GM19463 (cell line): ENCODE data around the gene TOR1AIP1.
A peak's percentile ranks its signal among the peaks of the same experiment; 100 is the strongest.

Source experiments
- ATAC-seq: cut with Tn5 transposase; IDR thresholded peaks from one replicate; pipeline ENCODE4 v1.9.1; 2021; ENCODE audit warnings: mild to moderate bottlenecking, moderate library complexity; ENCODE audit not compliant: unreplicated experiment

TOR1AIP1 gene

GRCh38 chr1:179881642-179882252 lies 338 bp upstream of the TOR1AIP1 start:
- ATAC-seq, result no peak

- no peak for ATAC-seq
These were observed 1.1 kb downstream of the TOR1AIP1 start for GRCh38 chr1:179883040-179883744.

GRCh38 chr1:179883745-179884138 lies 1.7 kb downstream of the TOR1AIP1 start:
- ATAC-seq, result no peak

GRCh38 chr1:179888071-179888470 lies 6.0 kb downstream of the TOR1AIP1 start:
- no peak for ATAC-seq

DNA sequence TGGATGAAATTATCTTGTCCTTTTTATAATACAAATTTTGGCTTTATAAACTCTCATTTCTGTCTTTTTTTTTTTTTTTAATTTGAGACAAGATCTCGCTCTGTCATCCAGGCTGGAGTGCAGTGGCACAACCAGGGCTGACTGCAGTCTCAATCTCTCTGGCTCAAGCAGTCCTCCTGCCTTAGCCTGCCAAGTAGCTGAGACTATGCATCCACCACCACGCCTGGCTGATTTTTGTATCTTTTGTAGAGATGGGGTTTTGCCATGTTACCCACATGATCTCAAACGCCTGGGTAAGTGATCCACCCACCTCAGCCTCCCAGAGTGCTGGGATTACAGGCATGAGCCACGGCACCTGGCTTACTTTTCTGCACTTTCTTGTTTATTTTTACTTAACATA lies 7.5 kb downstream of the TOR1AIP1 start:
- no peak for ATAC-seq

DNA sequence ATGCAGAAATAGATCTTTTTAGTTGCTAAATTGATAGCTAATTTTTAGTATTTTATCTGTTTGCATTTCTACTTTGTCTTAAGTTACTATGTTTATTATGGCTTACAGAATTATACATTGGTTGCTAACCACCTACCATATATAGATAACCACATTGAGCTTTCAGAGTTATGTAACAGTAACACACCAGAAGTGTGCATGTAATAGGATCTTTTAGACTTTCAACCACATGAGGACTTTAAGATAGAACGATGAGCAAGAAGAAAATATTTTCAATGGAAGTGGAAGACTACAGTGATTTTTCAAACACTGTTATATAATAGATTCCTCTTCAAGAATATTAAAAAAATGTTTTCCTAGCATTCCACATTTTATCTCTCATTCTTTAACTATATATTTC lies 28.8 kb downstream of the TOR1AIP1 start:
- ATAC-seq, result no peak

DNA sequence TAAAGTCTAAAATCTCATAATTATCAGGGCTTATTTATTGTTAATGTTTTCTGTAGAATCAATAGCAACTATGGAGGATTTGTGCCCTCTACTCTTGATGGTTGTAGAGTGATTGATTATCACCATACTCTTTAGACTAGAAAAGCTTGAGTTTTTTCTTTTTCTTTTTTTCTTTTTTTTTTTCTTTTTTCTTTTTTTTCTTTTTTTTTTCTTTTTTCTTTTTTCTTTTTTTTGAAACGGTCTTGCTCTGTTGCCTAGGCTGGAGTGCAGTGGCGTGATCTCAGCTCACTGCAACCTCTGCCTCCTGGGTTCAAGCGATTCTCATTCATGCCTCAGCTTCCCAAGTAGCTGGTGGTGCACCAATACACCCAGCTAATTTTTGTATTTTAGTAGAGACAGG lies 29.7 kb downstream of the TOR1AIP1 start:
- ATAC-seq, result no peak

DNA sequence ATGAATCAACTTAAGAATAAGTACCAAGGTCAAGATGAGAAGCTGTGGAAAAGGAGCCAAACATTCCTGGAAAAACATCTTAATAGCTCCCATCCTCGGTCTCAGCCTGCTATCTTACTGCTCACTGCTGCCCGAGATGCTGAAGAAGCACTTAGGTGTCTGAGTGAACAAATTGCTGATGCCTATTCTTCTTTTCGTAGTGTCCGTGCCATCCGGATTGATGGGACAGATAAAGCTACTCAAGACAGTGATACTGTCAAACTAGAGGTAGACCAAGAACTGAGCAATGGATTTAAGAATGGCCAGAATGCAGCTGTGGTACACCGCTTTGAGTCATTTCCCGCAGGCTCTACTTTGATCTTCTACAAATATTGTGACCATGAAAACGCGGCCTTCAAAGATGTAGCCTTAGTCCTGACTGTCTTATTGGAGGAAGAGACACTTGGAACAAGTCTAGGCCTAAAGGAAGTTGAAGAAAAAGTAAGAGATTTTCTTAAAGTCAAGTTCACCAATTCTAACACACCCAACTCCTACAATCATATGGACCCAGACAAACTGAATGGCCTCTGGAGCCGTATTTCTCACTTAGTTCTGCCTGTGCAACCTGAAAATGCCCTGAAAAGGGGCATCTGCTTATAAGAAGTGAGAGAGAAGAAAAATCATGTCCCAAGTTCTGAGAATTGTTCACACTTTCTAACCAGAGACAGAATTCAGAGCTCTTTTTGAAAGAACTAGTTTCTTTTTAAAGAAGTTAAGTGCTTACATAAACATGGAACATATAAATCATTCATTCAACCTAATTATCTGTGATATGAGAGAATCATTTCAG lies 35.7 kb downstream of the TOR1AIP1 start:
- no peak for ATAC-seq

- ATAC-seq, result no peak
These were observed 39.4 kb downstream of the TOR1AIP1 start for GRCh38 chr1:179921472-179921871.

GRCh38 chr1:179921981-179922872 lies 40.1 kb downstream of the TOR1AIP1 start:
- ATAC-seq, result no peak

DNA sequence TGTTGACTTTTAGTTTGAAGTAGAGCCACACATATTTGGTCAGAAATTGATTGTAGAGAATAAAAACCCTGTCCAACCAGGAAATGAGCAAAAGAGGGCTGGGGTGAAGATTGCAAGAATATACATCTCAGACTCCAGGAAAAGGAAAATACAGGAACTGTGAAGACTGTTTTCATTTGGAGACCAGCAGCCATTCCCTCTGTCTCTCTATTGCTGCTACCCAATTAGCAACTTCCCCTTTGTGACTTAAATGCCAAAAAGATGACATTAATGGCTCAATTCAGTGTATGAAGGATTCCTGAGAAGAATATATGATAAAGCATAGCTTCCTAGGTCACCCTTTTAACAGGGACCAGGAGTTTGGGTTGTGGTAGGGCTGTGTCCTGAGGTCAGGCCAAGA lies 40.9 kb downstream of the TOR1AIP1 start:
- no peak for ATAC-seq

GRCh38 chr1:179924268-179924667 lies 42.2 kb downstream of the TOR1AIP1 start:
- ATAC-seq, result no peak

GRCh38 chr1:179925302-179925701 lies 43.2 kb downstream of the TOR1AIP1 start:
- ATAC-seq, result no peak

DNA sequence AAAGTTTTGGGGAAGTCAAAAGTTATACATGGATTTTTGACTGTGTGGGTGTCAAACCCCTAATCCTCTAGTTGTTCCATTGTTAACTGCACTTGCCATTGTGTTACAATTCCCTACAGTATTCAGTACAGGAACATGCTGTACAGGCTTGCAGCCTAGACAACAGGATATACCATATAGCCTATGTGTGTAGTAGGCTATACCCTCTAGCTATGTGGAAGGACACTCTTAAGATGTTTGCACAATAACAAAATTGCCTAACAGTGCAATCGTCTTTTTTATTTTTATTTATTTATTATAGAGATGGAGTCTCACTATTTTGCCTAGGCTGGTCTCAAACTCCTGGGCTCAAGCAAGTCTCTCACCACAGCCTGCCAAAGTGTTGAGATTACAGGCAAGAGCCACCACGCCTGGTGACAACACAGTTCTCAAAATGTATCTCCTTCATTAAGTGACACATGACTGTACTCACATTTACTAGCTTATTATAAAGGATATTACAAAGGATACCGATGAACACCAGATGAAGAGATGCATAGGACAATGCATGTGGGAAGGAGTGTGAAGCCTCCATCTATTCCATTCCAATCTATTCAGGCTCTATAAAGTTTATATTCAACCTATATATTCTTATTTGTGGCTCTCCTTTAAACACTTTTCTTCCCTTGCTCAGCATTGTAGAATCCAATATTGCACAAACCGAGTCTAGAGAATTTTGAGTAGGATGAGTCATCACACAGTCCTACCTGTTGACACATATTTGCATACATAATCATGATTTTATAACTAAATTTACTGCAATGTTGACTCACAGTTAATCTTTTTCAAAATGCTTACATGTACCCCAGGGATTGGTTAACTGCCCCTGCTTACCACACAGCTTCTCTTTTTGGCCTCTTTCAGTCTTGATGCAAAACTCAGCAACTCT lies 44.1 kb downstream of the TOR1AIP1 start:
- ATAC-seq, result no peak

GRCh38 chr1:179926850-179927205 lies 44.7 kb downstream of the TOR1AIP1 start:
- no peak for ATAC-seq

GRCh38 chr1:179929955-179930798 lies 48.1 kb downstream of the TOR1AIP1 start:
- no peak for ATAC-seq

DNA sequence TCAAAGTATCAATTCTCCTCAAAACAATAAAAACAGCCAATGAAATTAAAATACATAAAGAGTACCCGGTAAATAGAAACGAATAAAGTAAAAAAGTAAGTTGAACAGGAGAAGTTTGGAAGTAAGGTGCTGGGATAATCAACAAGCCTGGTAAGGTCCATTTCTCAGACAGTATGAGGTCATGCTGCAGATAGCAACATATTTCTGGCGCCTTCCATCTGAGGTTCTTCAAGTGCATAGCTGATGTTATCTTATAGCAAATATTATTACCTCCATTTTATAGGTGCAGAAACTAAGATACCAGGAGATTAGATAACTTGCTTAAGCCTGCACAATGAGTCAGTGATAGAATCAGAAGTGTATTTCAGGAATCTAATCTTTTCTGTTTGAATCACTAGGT lies 48.8 kb downstream of the TOR1AIP1 start:
- ATAC-seq, result no peak

DNA sequence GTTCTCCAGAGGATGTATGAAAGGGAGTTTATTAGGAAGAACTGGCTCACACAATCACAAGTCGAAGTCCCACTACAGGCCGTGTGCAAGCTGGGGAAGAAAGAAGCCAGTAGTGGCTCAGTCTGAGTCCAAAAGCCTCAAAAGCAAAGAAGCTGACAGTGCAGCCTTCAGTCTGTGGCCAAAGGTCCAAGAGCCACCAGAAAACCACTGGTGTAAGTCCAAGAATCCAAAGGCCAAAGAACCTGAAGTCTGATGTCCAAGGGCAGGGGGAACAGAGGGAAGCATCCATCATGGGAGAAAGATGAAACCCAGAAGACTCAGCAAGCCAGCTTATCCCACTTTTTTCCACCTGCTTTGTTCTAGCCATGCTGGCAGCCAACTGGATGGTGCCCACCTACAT lies 51.1 kb downstream of the TOR1AIP1 start:
- ATAC-seq, result no peak

DNA sequence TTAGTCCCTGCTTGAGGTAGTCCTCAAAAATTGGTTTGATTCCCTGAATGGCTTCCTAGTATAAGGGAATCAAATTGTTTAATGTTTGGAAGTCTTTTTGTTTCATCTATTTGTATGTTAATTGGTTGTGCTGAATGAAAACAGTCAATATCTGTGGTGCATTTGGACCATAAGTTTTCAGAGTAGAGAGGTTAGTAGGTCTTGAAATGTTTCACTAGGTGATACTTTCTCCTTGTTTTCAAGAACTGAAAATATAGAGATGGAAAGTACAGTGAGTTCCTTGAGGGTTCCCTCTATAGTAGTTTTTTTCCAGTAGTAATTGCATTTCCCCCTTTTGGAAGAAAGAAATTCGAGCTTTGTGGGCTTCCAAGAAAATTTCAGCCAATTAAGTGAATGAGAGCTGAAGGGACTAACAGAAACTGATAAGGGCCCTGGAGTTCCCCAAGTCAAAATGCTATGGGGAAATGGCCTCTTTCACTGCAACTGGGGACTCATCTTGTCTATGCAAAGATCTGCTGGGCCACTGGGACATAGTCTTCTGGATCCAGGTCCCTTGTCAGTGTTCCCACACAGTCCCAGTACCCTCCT lies 53.9 kb downstream of the TOR1AIP1 start:
- peak; percentile 54 for ATAC-seq
